HCT116 (cell line): Measurements from ENCODE around the gene ACBD6. TPM values are rescaled to one million over a fixed set of nuclear protein-coding genes. Genes with fewer than 3 reads are reported as not detected.

Experiments used
- ATAC-seq: fragments of 200-7000 bp; cut with Tn5 transposase; 2 replicates; pipeline ENCODE4 v1.9.1; 2020; ENCODE audit warnings: mild to moderate bottlenecking, moderate library complexity
- BruUV-seq: library from RNA; stranded (reverse); fragments of 400-500 nt; replicated peaks from 2 replicates; lab custom pipeline; 2021; lab: Mats Ljungman, UMichigan
- CTCF ChIA-PET: fragments of 300-600 bp; sonication (Branson Sonifier 250); formaldehyde crosslinking; loops from one replicate; lab custom pipeline; 2021; ENCODE audit warnings: antibody characterized with exemption; lab: Charles Lee
- POLR2A ChIA-PET: fragments of 300-600, 350-600 bp; sonication (Branson Sonifier 250); formaldehyde crosslinking; loops from one replicate; lab custom pipeline; 2021; ENCODE audit warnings: antibody characterized with exemption; lab: Charles Lee
- RAD21 ChIA-PET, 2 experiments: fragments of 300-600 bp; sonication (Branson Sonifier 250); formaldehyde crosslinking; loops; one replicate each; lab custom pipeline; 2023; ENCODE audit warnings: low total read pairs in 2 of 2; ENCODE audit not compliant: uncharacterized antibody in 2 of 2, unreplicated experiment in 2 of 2, low non-redundant PET in 1 of 2; lab: Charles Lee
- DNase-seq: peaks from one replicate; pipeline ENCODE4 v3.0.0-alpha.2; 2010; ENCODE audit warnings: low read depth, low spot score
- H2AFZ ChIP-seq: fragments of 200-600 bp; shearing (Covaris generic), sonication (generic); 2 replicates; pipeline ENCODE4 v1.6.1; 2017; ENCODE audit warnings: low read depth, mixed run types, mixed read lengths, antibody characterized with exemption, low read length; ENCODE audit not compliant: poor library complexity, severe bottlenecking
- H3K27ac ChIP-seq: 2 replicates; pipeline ENCODE4 v1.5.1; 2012; ENCODE audit warnings: low read depth, low read length
- H3K27me3 ChIP-seq: fragments of 200-600 bp; sonication (generic); 2 replicates; pipeline ENCODE4 v1.6.1; 2016; ENCODE audit warnings: mixed run types, low read length, mixed read lengths; ENCODE audit not compliant: insufficient read depth
- H3K36me3 ChIP-seq, 2 experiments: fragments of 200-500 bp in 1 of 2; fragments of 200-600 bp in 1 of 2; sonication (Bioruptor generic) in 1 of 2; sonication (generic) in 1 of 2; 2 replicates each; pipeline versions ENCODE4 v1.5.1 to v1.6.1; 2014 to 2016; ENCODE audit warnings: low read length in 2 of 2, inconsistent platforms in 1 of 2, mixed read lengths in 1 of 2, mixed run types in 1 of 2; ENCODE audit not compliant: insufficient read depth in 2 of 2, control insufficient read depth in 1 of 2
- H3K4me1 ChIP-seq, 2 experiments: fragments of 200-600 bp in 1 of 2; sonication (generic) in 1 of 2; 2 replicates each; pipeline versions ENCODE4 v1.5.1 to v1.6.1; 2012 to 2017; ENCODE audit warnings: low read length in 2 of 2, inconsistent platforms in 1 of 2, mild to moderate bottlenecking in 1 of 2, mixed read lengths in 1 of 2, mixed run types in 1 of 2, moderate library complexity in 1 of 2; ENCODE audit not compliant: insufficient read depth in 2 of 2, control insufficient read depth in 1 of 2
- H3K4me2 ChIP-seq: fragments of 200-600 bp; sonication (generic); 2 replicates; pipeline ENCODE4 v1.6.1; 2017; ENCODE audit warnings: mixed run types, low read length, mixed read lengths
- H3K4me3 ChIP-seq, 2 experiments: fragments of 200-600 bp in 1 of 2; sonication (generic) in 1 of 2; replicated peaks in 1 of 2; 2 replicates each; pipeline ENCODE4 v1.5.1; 2011 to 2016; ENCODE audit warnings: low read length in 2 of 2, control low read depth in 1 of 2, low read depth in 1 of 2, mild to moderate bottlenecking in 1 of 2, mixed read lengths in 1 of 2, mixed run types in 1 of 2
- H3K79me2 ChIP-seq: fragments of 200-600 bp; sonication (generic); 2 replicates; pipeline ENCODE4 v1.6.1; 2017; ENCODE audit warnings: mild to moderate bottlenecking, mixed run types, low read length, moderate library complexity, mixed read lengths; ENCODE audit not compliant: insufficient read depth
- H3K9ac ChIP-seq: fragments of 200-600 bp; sonication (generic); 2 replicates; pipeline ENCODE4 v1.6.1; 2016; ENCODE audit warnings: low read length, mixed read lengths
- H3K9me2 ChIP-seq: fragments of 200-600 bp; sonication (generic), shearing (Covaris generic); 2 replicates; pipeline ENCODE4 v1.6.1; 2017; ENCODE audit warnings: mixed run types, mild to moderate bottlenecking, moderate library complexity; ENCODE audit not compliant: insufficient read depth
- H3K9me3 ChIP-seq, 2 experiments: fragments of 200-500 bp in 1 of 2; fragments of 200-600 bp in 1 of 2; sonication (Bioruptor generic) in 1 of 2; sonication (generic) in 1 of 2; 2 replicates each; pipeline ENCODE4 v1.6.1; 2014 to 2017; ENCODE audit warnings: low read length in 2 of 2, mixed read lengths in 2 of 2, inconsistent platforms in 1 of 2, low read depth in 1 of 2, mild to moderate bottlenecking in 1 of 2, mixed run types in 1 of 2, moderate library complexity in 1 of 2; ENCODE audit not compliant: control insufficient read depth in 1 of 2, insufficient read depth in 1 of 2
- H4K20me1 ChIP-seq: fragments of 200-600 bp; sonication (generic), shearing (Covaris generic); 2 replicates; pipeline ENCODE4 v1.6.1; 2017; ENCODE audit warnings: mixed run types, mild to moderate bottlenecking, moderate library complexity; ENCODE audit not compliant: insufficient read depth
- CBX3 ChIP-seq: IDR thresholded peaks from 2 replicates; pipeline ENCODE4 v1.6.1; 2012; ENCODE audit warnings: low read depth
- ELF1 ChIP-seq: IDR thresholded peaks from 2 replicates; pipeline ENCODE4 v1.6.1; 2012; ENCODE audit warnings: low read depth, borderline replicate concordance
- EZH2 ChIP-seq: fragments of 200-600 bp; sonication (generic); IDR thresholded peaks from 2 replicates; pipeline ENCODE4 v1.6.1; 2017; ENCODE audit warnings: antibody characterized with exemption, mixed run types
- EZH2phosphoT487 ChIP-seq: fragments of 200-600 bp; IDR thresholded peaks from 2 replicates; pipeline ENCODE4 v1.6.1; 2018; ENCODE audit warnings: antibody characterized with exemption, borderline replicate concordance
- POLR2A ChIP-seq: IDR thresholded peaks from 2 replicates; pipeline ENCODE4 v1.7.0; 2011; ENCODE audit warnings: borderline replicate concordance; ENCODE audit not compliant: insufficient read depth, insufficient read length; ENCODE audit errors: extremely low read depth
- POLR2AphosphoS5 ChIP-seq: IDR thresholded peaks from 2 replicates; pipeline ENCODE4 v1.6.1; 2011; ENCODE audit warnings: mild to moderate bottlenecking, low read depth, low read length, moderate library complexity
- RAD21 ChIP-seq: IDR thresholded peaks from 2 replicates; pipeline ENCODE4 v1.6.1; 2012; ENCODE audit warnings: low read depth, mild to moderate bottlenecking
- SIN3A ChIP-seq: IDR thresholded peaks from 2 replicates; pipeline ENCODE4 v1.6.1; 2012; ENCODE audit warnings: low read depth
- SRF ChIP-seq: IDR thresholded peaks from 2 replicates; pipeline ENCODE4 v1.6.1; 2012; ENCODE audit warnings: low read depth
- ZFX ChIP-seq: fragments of 450-650 bp; IDR thresholded peaks from 2 replicates; pipeline ENCODE4 v1.6.1; 2017
- ZNF274 ChIP-seq: fragments of 200-500 bp; sonication (Bioruptor generic); IDR thresholded peaks from 2 replicates; pipeline ENCODE4 v1.6.1; 2014; ENCODE audit warnings: mild to moderate bottlenecking, low read depth, low read length, inconsistent platforms
- intact Hi-C: fragments of 100-400 bp; cut with micrococcal nuclease; formaldehyde crosslinking; loops from 2 replicates; pipeline ENCODE4 v1.10.0; 2022
- total RNA-seq: library from RNA; stranded (reverse); gene quantifications from one replicate; pipeline ENCODE4 v1.2.1, GENCODE V29; 2021; ENCODE audit not compliant: unreplicated experiment
- TF ChIP-seq, protein P1 (sequence below), 3 experiments: fragments of 200-600 bp in 1 of 3; sonication (generic) in 1 of 3; IDR thresholded peaks in 2 of 3; conservative IDR thresholded peaks in 1 of 3; 2 replicates each; pipeline ENCODE4 v1.5.1; 2012 to 2017; ENCODE audit warnings: low read depth in 2 of 3, low read length in 2 of 3, antibody characterized with exemption in 1 of 3, borderline replicate concordance in 1 of 3, control low read depth in 1 of 3, mild to moderate bottlenecking in 1 of 3, mixed read lengths in 1 of 3, mixed run types in 1 of 3, moderate library complexity in 1 of 3; ENCODE audit not compliant: insufficient read depth in 1 of 3
- TF ChIP-seq, protein P2 (sequence below): IDR thresholded peaks from 2 replicates; pipeline ENCODE4 v1.6.1; 2011; ENCODE audit warnings: mild to moderate bottlenecking, low read length, moderate library complexity; ENCODE audit not compliant: insufficient replicate concordance; ENCODE audit errors: extremely low read depth
- TF ChIP-seq, protein P3 (sequence below): IDR thresholded peaks from 2 replicates; pipeline ENCODE4 v1.6.1; 2012

Gene ACBD6
- total RNA-seq, 1 experiment from 2014 or later, result 43.2 TPM

DNA sequence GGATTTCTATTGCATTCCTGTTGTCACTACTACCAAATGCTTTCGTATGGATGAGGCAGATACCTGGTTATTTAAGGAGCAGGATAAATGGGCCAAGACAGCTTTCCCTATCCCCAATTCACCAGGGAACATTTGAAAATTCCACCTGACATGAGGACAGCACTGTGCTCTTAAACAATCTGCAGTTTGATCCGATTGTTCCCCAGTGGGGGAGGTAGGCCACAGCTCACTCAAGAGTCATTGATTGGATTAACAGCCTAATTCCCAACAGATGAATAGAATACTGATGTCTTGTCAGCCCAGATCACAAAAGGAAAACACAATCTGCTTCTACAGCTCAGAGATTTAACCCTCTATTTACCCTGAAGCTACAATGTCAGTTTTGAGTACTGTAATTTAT lies 148.4 kb downstream of the ACBD6 start:
- ChIA-PET POLR2A (no interaction called here), CTCF (interaction anchor here (0.9 kb wide), 1 partner anchor 648 kb away, joined by 3 read pairs; no protein-coding TSS in a partner anchor), RAD21 (no interaction called here)
- Histone ChIP-seq H3K79me2 (peaks cover 3% of the 10 kb centered on the region), H2AFZ (no peak overlapping the region), H3K9me3 (no peaks in the 10 kb centered on the region), H3K4me3 (no peak overlapping the region), H3K27me3 (no peaks in the 10 kb centered on the region), H3K9ac (no peak overlapping the region), H4K20me1 (no peaks in the 10 kb centered on the region), H3K4me2 (no peak overlapping the region), H3K4me1 (no peaks in the 10 kb centered on the region), H3K9me2 (no peaks in the 10 kb centered on the region; the same call in 1 of the 2 replicates), H3K27ac (no peak overlapping the region), H3K36me3 (no peaks in the 10 kb centered on the region)
- no peak for ATAC-seq
- intact Hi-C loops, result no loop called here
- TF ChIP-seq ZFX, result no peak
- DNase-seq, result no peak
- no TSS peak for BruUV-seq

DNA sequence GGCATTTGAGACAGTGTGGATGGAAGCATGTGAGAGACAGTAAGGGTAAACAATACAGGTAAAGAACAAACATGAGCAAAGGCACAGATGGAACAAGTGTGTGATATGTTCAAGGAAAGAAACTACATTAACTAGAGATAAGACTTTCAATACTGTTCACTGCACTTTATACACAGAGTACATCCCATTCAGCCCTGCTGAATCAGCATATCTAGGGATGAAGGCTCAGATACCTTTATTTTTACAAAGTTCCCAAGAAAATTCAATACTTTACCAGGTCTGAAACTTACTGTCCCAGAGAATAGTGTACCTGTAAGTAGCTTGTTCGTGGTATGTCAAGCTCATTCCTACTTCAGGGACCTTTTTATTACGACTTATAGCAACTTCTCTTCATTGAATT lies 149.8 kb downstream of the ACBD6 start:
- RAD21 ChIA-PET, result no interaction called here
- Histone ChIP-seq H2AFZ (no peak overlapping the region), H3K36me3 (no peaks in the 10 kb centered on the region), H3K27ac (no peak overlapping the region), H3K9me3 (no peaks in the 10 kb centered on the region), H3K4me1 (no peaks in the 10 kb centered on the region), H3K9ac (no peak overlapping the region), H3K79me2 (peaks cover 3% of the 10 kb centered on the region), H3K4me3 (no peak overlapping the region), H3K27me3 (no peaks in the 10 kb centered on the region), H3K4me2 (no peak overlapping the region), H3K9me2 (no peaks in the 10 kb centered on the region; the same call in 1 of the 2 replicates), H4K20me1 (no peaks in the 10 kb centered on the region)
- ATAC-seq (no peak), DNase-seq (no peak)
- intact Hi-C loops, result no loop called here
- TF ChIP-seq EZH2phosphoT487 (no peak), SRF (no peak), POLR2A (no peak), EZH2 (no peak), RAD21 (no peak), ZFX (no peak), SIN3A (no peak), ELF1 (no peak), POLR2AphosphoS5 (no peak), ZNF274 (no peak), CBX3 (no peak)
- TF ChIP-seq, protein P1, sequence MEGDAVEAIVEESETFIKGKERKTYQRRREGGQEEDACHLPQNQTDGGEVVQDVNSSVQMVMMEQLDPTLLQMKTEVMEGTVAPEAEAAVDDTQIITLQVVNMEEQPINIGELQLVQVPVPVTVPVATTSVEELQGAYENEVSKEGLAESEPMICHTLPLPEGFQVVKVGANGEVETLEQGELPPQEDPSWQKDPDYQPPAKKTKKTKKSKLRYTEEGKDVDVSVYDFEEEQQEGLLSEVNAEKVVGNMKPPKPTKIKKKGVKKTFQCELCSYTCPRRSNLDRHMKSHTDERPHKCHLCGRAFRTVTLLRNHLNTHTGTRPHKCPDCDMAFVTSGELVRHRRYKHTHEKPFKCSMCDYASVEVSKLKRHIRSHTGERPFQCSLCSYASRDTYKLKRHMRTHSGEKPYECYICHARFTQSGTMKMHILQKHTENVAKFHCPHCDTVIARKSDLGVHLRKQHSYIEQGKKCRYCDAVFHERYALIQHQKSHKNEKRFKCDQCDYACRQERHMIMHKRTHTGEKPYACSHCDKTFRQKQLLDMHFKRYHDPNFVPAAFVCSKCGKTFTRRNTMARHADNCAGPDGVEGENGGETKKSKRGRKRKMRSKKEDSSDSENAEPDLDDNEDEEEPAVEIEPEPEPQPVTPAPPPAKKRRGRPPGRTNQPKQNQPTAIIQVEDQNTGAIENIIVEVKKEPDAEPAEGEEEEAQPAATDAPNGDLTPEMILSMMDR (IDR thresholded peaks at IDR 0.05 in 2 of 3, conservative IDR thresholded peaks at IDR 0.05 in 1 of 3; ENCODE audit: borderline replicate concordance in 1 of 3, insufficient read depth in 1 of 3, low read depth in 2 of 3, low read length in 2 of 3), result no peak
- TF ChIP-seq, protein P2, sequence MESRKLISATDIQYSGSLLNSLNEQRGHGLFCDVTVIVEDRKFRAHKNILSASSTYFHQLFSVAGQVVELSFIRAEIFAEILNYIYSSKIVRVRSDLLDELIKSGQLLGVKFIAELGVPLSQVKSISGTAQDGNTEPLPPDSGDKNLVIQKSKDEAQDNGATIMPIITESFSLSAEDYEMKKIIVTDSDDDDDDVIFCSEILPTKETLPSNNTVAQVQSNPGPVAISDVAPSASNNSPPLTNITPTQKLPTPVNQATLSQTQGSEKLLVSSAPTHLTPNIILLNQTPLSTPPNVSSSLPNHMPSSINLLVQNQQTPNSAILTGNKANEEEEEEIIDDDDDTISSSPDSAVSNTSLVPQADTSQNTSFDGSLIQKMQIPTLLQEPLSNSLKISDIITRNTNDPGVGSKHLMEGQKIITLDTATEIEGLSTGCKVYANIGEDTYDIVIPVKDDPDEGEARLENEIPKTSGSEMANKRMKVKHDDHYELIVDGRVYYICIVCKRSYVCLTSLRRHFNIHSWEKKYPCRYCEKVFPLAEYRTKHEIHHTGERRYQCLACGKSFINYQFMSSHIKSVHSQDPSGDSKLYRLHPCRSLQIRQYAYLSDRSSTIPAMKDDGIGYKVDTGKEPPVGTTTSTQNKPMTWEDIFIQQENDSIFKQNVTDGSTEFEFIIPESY, result no peak
- TF ChIP-seq, protein P3, sequence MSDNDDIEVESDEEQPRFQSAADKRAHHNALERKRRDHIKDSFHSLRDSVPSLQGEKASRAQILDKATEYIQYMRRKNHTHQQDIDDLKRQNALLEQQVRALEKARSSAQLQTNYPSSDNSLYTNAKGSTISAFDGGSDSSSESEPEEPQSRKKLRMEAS, result no peak
- POLR2A ChIA-PET, result no interaction called here
- CTCF ChIA-PET, result no interaction called here
- BruUV-seq, result no TSS peak
